DOHH2 (cell line): ENCODE measurements around the gene SIRT5.

Experiments used
- H3F3A ChIP-seq: fragments of 200-600 bp; sonication (generic), shearing (Covaris generic); 2 replicates; pipeline ENCODE4 v1.6.0; 2016; ENCODE audit warnings: antibody characterized with exemption, mild to moderate bottlenecking; ENCODE audit not compliant: control insufficient read depth, insufficient read depth
- H3K27ac ChIP-seq: fragments of 200-600 bp; sonication (generic); 2 replicates; pipeline ENCODE4 v1.5.1; 2014; ENCODE audit warnings: low read depth, mild to moderate bottlenecking, low read length, moderate library complexity
- H3K27me3 ChIP-seq: fragments of 200-600 bp; sonication (generic); 2 replicates; pipeline ENCODE4 v1.6.1; 2014; ENCODE audit warnings: mild to moderate bottlenecking, low read length, mixed read lengths; ENCODE audit not compliant: control insufficient read depth
- H3K36me3 ChIP-seq: fragments of 200-600 bp; sonication (generic); 2 replicates; pipeline ENCODE4 v1.6.1; 2014; ENCODE audit warnings: mild to moderate bottlenecking, low read length, moderate library complexity, mixed read lengths; ENCODE audit not compliant: control insufficient read depth
- H3K4me1 ChIP-seq: fragments of 200-600 bp; sonication (generic); 2 replicates; pipeline ENCODE4 v1.6.1; 2014; ENCODE audit warnings: mild to moderate bottlenecking, low read length, mixed read lengths; ENCODE audit not compliant: control insufficient read depth
- H3K4me2 ChIP-seq: fragments of 200-600 bp; sonication (generic); 2 replicates; pipeline ENCODE4 v1.6.0; 2014; ENCODE audit warnings: mild to moderate bottlenecking, low read length, moderate library complexity
- H3K4me3 ChIP-seq: fragments of 200-600 bp; sonication (generic); 2 replicates; pipeline ENCODE4 v1.5.1; 2014; ENCODE audit warnings: mild to moderate bottlenecking, low read length, mixed read lengths
- H3K79me2 ChIP-seq: fragments of 200-600 bp; sonication (generic); 2 replicates; pipeline ENCODE4 v1.6.1; 2014; ENCODE audit warnings: mild to moderate bottlenecking, low read length, mixed read lengths; ENCODE audit not compliant: control insufficient read depth
- H3K9me2 ChIP-seq: fragments of 200-600 bp; sonication (generic); replicated peaks from 2 replicates; pipeline ENCODE4 v1.6.1; 2014; ENCODE audit warnings: mild to moderate bottlenecking, low read length, mixed read lengths; ENCODE audit not compliant: control insufficient read depth
- H3K9me3 ChIP-seq: fragments of 200-600 bp; sonication (generic); 2 replicates; pipeline ENCODE4 v1.6.1; 2014; ENCODE audit warnings: antibody characterized with exemption, low read length, mixed read lengths; ENCODE audit not compliant: control insufficient read depth, insufficient read depth
- H4K20me1 ChIP-seq: fragments of 200-600 bp; sonication (generic); 2 replicates; pipeline ENCODE4 v1.6.0; 2014; ENCODE audit warnings: low read depth, mild to moderate bottlenecking, antibody characterized with exemption, low read length, moderate library complexity; ENCODE audit not compliant: control insufficient read depth, insufficient read depth
- EZH2phosphoT487 ChIP-seq: fragments of 200-600 bp; sonication (generic); IDR thresholded peaks from 2 replicates; pipeline ENCODE4 v1.6.1; 2017; ENCODE audit warnings: borderline replicate concordance, mild to moderate bottlenecking, antibody characterized with exemption, low read length, moderate library complexity, mixed read lengths
- TF ChIP-seq, protein P1 (sequence below): fragments of 200-600 bp; sonication (generic); IDR thresholded peaks from one replicate; pipeline ENCODE4 v1.5.1; 2014; ENCODE audit warnings: antibody characterized with exemption, mild to moderate bottlenecking, low read depth, low read length; ENCODE audit not compliant: poor library complexity, severe bottlenecking

SIRT5 gene

GRCh38 chr6:13591205-13591921 is 17.0 kb downstream of the SIRT5 start:
- TF ChIP-seq EZH2phosphoT487 = no peak
- TF ChIP-seq, protein P1, sequence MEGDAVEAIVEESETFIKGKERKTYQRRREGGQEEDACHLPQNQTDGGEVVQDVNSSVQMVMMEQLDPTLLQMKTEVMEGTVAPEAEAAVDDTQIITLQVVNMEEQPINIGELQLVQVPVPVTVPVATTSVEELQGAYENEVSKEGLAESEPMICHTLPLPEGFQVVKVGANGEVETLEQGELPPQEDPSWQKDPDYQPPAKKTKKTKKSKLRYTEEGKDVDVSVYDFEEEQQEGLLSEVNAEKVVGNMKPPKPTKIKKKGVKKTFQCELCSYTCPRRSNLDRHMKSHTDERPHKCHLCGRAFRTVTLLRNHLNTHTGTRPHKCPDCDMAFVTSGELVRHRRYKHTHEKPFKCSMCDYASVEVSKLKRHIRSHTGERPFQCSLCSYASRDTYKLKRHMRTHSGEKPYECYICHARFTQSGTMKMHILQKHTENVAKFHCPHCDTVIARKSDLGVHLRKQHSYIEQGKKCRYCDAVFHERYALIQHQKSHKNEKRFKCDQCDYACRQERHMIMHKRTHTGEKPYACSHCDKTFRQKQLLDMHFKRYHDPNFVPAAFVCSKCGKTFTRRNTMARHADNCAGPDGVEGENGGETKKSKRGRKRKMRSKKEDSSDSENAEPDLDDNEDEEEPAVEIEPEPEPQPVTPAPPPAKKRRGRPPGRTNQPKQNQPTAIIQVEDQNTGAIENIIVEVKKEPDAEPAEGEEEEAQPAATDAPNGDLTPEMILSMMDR = no peak

DNA sequence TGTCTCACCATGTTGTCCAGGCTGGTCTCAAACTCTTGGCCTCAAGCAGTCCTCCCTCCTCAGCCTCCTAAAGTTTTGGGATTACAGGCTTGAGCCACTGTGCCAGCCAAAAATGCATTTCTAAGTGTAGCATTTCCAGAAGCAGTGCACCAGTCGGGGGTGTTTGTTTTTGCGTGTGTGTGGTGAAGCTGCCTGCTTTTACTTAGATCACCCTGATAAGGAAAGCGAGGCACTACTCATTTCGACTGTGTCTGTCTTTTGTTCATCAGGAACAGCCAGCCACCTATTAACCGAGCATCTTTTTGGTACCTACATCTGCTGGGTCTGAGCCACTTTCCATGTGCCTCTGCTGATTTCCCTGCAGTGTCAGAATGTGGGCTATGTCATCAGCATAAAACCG is 18.7 kb downstream of the SIRT5 start:
- H3K9me3 ChIP-seq = no peaks in the 10 kb centered on the region
- no peaks in the 10 kb centered on the region for H4K20me1 ChIP-seq
- no peaks in the 10 kb centered on the region for H3K4me1 ChIP-seq
- no peaks in the 10 kb centered on the region for H3K9me2 ChIP-seq
- H3K4me2 ChIP-seq = no peak overlapping the region
- H3K27me3 ChIP-seq = no peaks in the 10 kb centered on the region
- TF ChIP-seq EZH2phosphoT487 = no peak
- TF ChIP-seq, protein P1 = no peak
- peaks cover 19% of the 10 kb centered on the region for H3K36me3 ChIP-seq
- no peaks in the 10 kb centered on the region for H3F3A ChIP-seq
- no peak overlapping the region for H3K4me3 ChIP-seq
- no peaks in the 10 kb centered on the region for H3K79me2 ChIP-seq
- no peak overlapping the region for H3K27ac ChIP-seq

More at GRCh38 chr6:13591205-13591921, 17.0 kb downstream of the SIRT5 start:
- peaks cover 29% of the 10 kb centered on the region for H3K36me3 ChIP-seq
- no peaks in the 10 kb centered on the region for H3K79me2 ChIP-seq
- H3K4me2 ChIP-seq = no peak overlapping the region
- H3K9me2 ChIP-seq = no peaks in the 10 kb centered on the region
- no peaks in the 10 kb centered on the region for H4K20me1 ChIP-seq
- H3K27me3 ChIP-seq = no peaks in the 10 kb centered on the region
- no peaks in the 10 kb centered on the region for H3K9me3 ChIP-seq
- H3K27ac ChIP-seq = no peak overlapping the region
- H3K4me1 ChIP-seq = no peaks in the 10 kb centered on the region
- H3F3A ChIP-seq = no peaks in the 10 kb centered on the region
- H3K4me3 ChIP-seq = no peak overlapping the region

DNA sequence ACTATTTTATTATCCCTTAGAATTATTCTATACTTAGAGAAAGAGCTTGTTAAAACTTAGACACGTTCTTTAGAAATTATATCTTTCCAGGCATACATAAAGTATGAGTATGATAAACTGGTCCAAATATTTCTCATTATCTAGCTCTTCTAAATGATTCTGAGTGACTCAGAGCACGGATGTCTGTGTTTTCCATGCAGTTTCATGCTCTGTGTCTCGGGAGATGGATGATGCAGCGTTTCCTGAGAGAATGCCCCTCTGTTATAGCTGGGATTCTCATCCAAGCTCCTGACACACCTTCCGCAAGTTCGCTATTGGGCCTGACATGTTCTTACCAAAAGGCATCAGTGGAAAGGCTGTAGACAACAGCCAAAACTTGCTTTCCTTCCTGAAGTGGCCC is 19.3 kb downstream of the SIRT5 start:
- Histone ChIP-seq H3K79me2 (no peaks in the 10 kb centered on the region), H3F3A (no peaks in the 10 kb centered on the region)

More for the DNA sequence above, 19.3 kb downstream of the SIRT5 start:
- H3K36me3 ChIP-seq = peaks cover 18% of the 10 kb centered on the region
- H3K27ac ChIP-seq = no peak overlapping the region
- no peaks in the 10 kb centered on the region for H3K9me3 ChIP-seq
- H3K9me2 ChIP-seq = no peaks in the 10 kb centered on the region
- no peak overlapping the region for H3K4me3 ChIP-seq
- H3K4me1 ChIP-seq = no peaks in the 10 kb centered on the region
- no peak overlapping the region for H3K4me2 ChIP-seq
- no peaks in the 10 kb centered on the region for H3K27me3 ChIP-seq
- H4K20me1 ChIP-seq = no peaks in the 10 kb centered on the region
- TF ChIP-seq, protein P1 = no peak
- TF ChIP-seq EZH2phosphoT487 = no peak
